Heart left ventricle (tissue), 16 donors: ENCODE data around the gene REPS2. TPM values are rescaled to one million over a fixed set of nuclear protein-coding genes. Genes with fewer than 3 reads are reported as not detected.

ENCODE experiments used
- ATAC-seq, 4 donors: fragments of 200-7000 bp; cut with Tn5 transposase; one replicate each; pipeline ENCODE4 v1.9.1; 2020 to 2022; ENCODE audit warnings: moderate library complexity in 4 of 4, mild to moderate bottlenecking in 3 of 4, moderate number of reproducible peaks in 1 of 4
- DNase-seq, 5 donors: peaks; one replicate each; pipeline ENCODE4 v3.0.0-alpha.2; 2020
- H3K27ac ChIP-seq, 12 donors: fragments of 200-600 bp; sonication (generic) in 4 of 12; one replicate each; pipeline versions ENCODE4 v1.5.0 to v1.8.0; 2016 to 2022; ENCODE audit warnings: mild to moderate bottlenecking in 2 of 12
- H3K27me3 ChIP-seq, 9 donors: fragments of 200-600 bp; sonication (generic) in 2 of 9; one replicate each; pipeline versions ENCODE4 v1.5.1 to v1.8.0; 2016 to 2022; ENCODE audit warnings: mild to moderate bottlenecking in 3 of 9
- H3K36me3 ChIP-seq, 9 donors: fragments of 200-600 bp; sonication (generic) in 2 of 9; one replicate each; pipeline versions ENCODE4 v1.5.0 to v1.8.0; 2018 to 2022; ENCODE audit warnings: mild to moderate bottlenecking in 2 of 9
- H3K4me1 ChIP-seq, 12 donors: fragments of 200-600 bp; sonication (generic) in 4 of 12; one replicate each; pipeline versions ENCODE4 v1.5.0 to v1.8.0; 2016 to 2022; ENCODE audit warnings: mild to moderate bottlenecking in 3 of 12
- H3K4me3 ChIP-seq, 12 donors: fragments of 200-600 bp; sonication (generic) in 4 of 12; one replicate each; pipeline versions ENCODE4 v1.5.0 to v1.8.0; 2017 to 2022; ENCODE audit warnings: mild to moderate bottlenecking in 9 of 12, moderate library complexity in 4 of 12
- H3K9me3 ChIP-seq, 12 donors: fragments of 200-600 bp; sonication (generic) in 4 of 12; one replicate each; pipeline versions ENCODE4 v1.5.0 to v1.8.0; 2016 to 2022; ENCODE audit warnings: mild to moderate bottlenecking in 1 of 12
- POLR2A ChIP-seq, 2 donors: fragments of 450-650 bp; IDR thresholded peaks; one replicate each; pipeline ENCODE4 v1.6.1; 2017; ENCODE audit warnings: antibody characterized with exemption in 2 of 2, mild to moderate bottlenecking in 2 of 2, moderate library complexity in 2 of 2
- WGBS, 4 donors: extraction: QIAGEN DNeasy Blood & Tissue Kit in 2 of 4; methylation state at CpG; one replicate each; pipeline versions ENCODE4 v1.1.5 to v1.1.7; 2013 to 2018; 5-methylcytosine and 5-hydroxymethylcytosine counted together
- intact Hi-C, 10 donors: fragments of 100-400 bp; cut with DNase I; formaldehyde crosslinking; loops; one replicate each; pipeline versions ENCODE4 v1.11.1 to v1.14.2; 2022
- polyA plus RNA-seq, 2 donors: library from polyadenylated mRNA; stranded (reverse); fragments of 200-250 nt; gene quantifications; one replicate each; pipeline ENCODE4 v1.2.3, GENCODE V29; 2013
- total RNA-seq, 9 donors: library from RNA; depleted of rRNA in 2 of 9; stranded (reverse); fragments of >200 nt in 2 of 9; fragmentation: NEBNext Ultra II Directional in 3 of 9; extraction: Animal tissue kit (Norgen Biotek cat#: 25700) in 3 of 9; gene quantifications; one replicate each; pipeline versions ENCODE4 v1.1.0 to v1.2.4, GENCODE V29; 2016 to 2023
- TF ChIP-seq, protein P1 (sequence below), 12 donors: fragments of 200-600 bp; sonication (generic) in 4 of 12; IDR thresholded peaks; one replicate each; pipeline versions ENCODE4 v1.5.0 to v1.8.0; 2018 to 2022; ENCODE audit warnings: antibody characterized with exemption in 12 of 12, mild to moderate bottlenecking in 5 of 12
- donor health status: ischemic (EF 13 %, LVEDD 7.1; RV severe dilation, severe dysfunction).
- donor health status: healthy with polysubstance abuse.
- donor health status: DM: no; HTN: yes; CAD: no.
- donor health status: DM: no; HTN: no; CAD: no.
- donor health status: ischemic (EF 25% LVEDD 6.9; RV normal size, moderate dysfunction).
- donor health status: ischemic (EF 25% LVEDD 5.7; RV mildly dilated, moderate dysfunction).
- donor health status: healthy.
- donor health status: DM: yes; HTN: yes; CAD: no.
- donor health status: ischemic (EF 35%, LVEDD 5.7; RV mildly dilated, moderate dysfunction).
- donor health status: nonischemic (EF 11% LVEDD 7.7; RV severe dilation, severe dysfunction).
- donor health status: DM: yes; HTN: yes; CAD: no.
- donor health status: PGD.
- donor health status: ischemic (EF 29% LVEDD 5.4; RV normal size, mild dysfunction).
- donor health status: nonischemic (EF 23%, LVEDD 6.1; RV moderate dilation, normal function).

Gene REPS2
- total and polyA plus RNA-seq, 11 donors, result 0.89 to 11.9 (median 6.5) TPM

DNA sequence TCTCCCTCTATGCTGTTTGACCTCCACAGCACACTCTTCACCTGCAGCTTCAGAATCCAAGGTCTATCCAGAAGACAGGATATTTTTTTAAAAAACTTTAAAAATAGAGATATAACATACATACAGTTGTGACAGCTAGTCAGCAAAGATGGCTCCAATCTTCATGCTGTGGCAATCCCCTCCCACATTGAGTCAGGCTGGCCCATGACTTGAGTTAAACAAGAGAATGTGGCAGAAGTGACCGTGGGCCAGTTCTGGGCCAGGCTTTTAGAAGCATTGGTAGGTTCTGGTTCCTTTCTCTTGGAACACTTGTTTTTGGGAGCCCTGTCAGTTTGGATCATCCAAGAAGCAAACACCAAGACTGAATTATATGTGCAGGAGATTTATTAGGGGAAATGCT is 36.1 kb upstream of the REPS2 start:
- peaks cover 0 to 36% (median 0%) of the 10 kb centered on the region in 9 donors for H3K27me3 ChIP-seq
- intact Hi-C loops, result no loop called here
- no peaks in the 10 kb centered on the region for H3K9me3 ChIP-seq
- 67 to 91% (median 79%) methylated on average over 1 of the region's 1 CpG for WGBS, 4 donors
- H3K4me1 ChIP-seq, result no peaks in the 10 kb centered on the region
- no peak for DNase-seq
- no peak overlapping the region for H3K27ac ChIP-seq
- TF ChIP-seq POLR2A (IDR thresholded peaks at IDR 0.05), result no peak
- TF ChIP-seq, protein P1, sequence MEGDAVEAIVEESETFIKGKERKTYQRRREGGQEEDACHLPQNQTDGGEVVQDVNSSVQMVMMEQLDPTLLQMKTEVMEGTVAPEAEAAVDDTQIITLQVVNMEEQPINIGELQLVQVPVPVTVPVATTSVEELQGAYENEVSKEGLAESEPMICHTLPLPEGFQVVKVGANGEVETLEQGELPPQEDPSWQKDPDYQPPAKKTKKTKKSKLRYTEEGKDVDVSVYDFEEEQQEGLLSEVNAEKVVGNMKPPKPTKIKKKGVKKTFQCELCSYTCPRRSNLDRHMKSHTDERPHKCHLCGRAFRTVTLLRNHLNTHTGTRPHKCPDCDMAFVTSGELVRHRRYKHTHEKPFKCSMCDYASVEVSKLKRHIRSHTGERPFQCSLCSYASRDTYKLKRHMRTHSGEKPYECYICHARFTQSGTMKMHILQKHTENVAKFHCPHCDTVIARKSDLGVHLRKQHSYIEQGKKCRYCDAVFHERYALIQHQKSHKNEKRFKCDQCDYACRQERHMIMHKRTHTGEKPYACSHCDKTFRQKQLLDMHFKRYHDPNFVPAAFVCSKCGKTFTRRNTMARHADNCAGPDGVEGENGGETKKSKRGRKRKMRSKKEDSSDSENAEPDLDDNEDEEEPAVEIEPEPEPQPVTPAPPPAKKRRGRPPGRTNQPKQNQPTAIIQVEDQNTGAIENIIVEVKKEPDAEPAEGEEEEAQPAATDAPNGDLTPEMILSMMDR (IDR thresholded peaks at IDR 0.05), result no peak
- no peak overlapping the region for H3K4me3 ChIP-seq
- ATAC-seq, result no peak
- H3K36me3 ChIP-seq, result no peaks in the 10 kb centered on the region

DNA sequence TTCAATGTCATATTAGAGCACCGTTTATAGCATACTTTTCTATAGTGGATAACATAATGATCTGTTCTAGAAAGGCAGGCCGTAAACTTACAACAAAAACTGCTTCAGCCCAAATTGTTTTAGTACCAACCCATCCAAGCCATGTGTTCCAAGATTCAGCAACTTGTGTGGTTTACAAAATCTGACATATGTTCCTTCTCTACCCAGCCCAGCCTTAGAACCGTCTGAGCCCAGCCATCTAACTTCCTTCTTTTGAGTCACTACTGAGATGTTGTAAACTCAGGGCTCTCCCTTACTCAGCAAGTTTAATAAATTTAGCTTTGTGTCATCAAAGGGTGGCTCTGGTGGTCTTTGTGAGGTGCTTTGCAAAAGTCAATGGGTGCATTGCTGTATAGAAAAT is 32.4 kb upstream of the REPS2 start:
- no peaks in the 10 kb centered on the region for H3K4me1 ChIP-seq
- no peaks in the 10 kb centered on the region for H3K9me3 ChIP-seq
- ATAC-seq (peak in 1 of 4 donors; percentile 49), DNase-seq (no peak)
- intact Hi-C loops, result no loop called here
- peaks cover 0 to 51% (median 0%) of the 10 kb centered on the region in 9 donors for H3K27me3 ChIP-seq
- H3K27ac ChIP-seq, result peak overlapping the region in 1 of 12 donors; percentile 67
- 80 to 88% (median 83%) methylated on average over 3 of the region's 3 CpGs for WGBS, 4 donors
- TF ChIP-seq, protein P1 (IDR thresholded peaks at IDR 0.05), result no peak
- no peak for TF ChIP-seq POLR2A (IDR thresholded peaks at IDR 0.05)
- no peaks in the 10 kb centered on the region for H3K36me3 ChIP-seq
- no peak overlapping the region for H3K4me3 ChIP-seq

DNA sequence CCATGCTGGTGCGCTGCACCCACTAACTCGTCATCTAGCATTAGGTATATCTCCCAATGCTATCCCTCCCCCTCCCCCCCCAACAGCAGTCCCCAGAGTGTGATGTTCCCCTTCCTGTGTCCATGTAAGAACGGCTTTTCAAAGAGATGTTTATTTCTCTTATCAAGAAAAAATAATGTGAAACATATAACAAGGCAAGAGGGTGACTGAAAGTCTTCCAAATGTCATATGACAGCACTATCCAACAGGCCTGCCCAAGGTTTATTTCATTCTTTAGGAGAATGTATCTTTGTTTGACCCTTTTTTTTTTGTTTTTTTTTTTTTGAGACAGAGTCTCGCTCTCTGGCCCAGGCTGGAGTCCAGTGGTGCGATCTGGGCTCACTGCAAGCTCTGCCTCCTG is 29.9 kb upstream of the REPS2 start:
- 80 to 90% (median 85%) methylated on average over 3 to 5 of the region's 5 CpGs for WGBS, 4 donors

DNA sequence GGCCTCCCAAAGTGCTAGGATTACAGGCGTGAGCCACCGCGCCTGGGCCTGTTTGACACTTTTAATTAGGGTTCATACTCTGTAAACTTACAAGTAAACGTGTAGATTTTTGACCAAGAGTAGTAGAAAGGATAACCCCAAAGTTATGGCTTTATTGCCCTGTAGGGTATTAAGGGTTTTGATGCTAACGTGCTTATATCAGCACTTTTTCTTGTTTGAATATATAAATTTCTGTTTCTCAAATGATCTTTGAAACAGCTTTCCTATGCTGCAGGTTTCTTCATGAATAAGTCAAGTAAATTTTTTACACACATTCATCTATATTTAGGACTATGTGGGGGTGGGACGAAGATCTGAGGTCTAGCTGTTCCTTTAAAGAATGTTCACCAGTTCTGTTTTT is 29.3 kb upstream of the REPS2 start:
- ATAC-seq (no peak), DNase-seq (no peak)
- TF ChIP-seq, protein P1 (IDR thresholded peaks at IDR 0.05), result no peak
- no peak for TF ChIP-seq POLR2A (IDR thresholded peaks at IDR 0.05)
- intact Hi-C loops, result no loop called here
- no peaks in the 10 kb centered on the region for H3K36me3 ChIP-seq
- 78 to 94% (median 90%) methylated on average over 6 of the region's 6 CpGs for WGBS, 4 donors
- H3K27ac ChIP-seq, result no peak overlapping the region
- H3K9me3 ChIP-seq, result no peaks in the 10 kb centered on the region
- H3K4me3 ChIP-seq, result no peak overlapping the region
- peaks cover 0 to 44% (median 0%) of the 10 kb centered on the region in 9 donors for H3K27me3 ChIP-seq
- H3K4me1 ChIP-seq, result no peaks in the 10 kb centered on the region

More for the DNA sequence above, 29.9 kb upstream of the REPS2 start:
- no peak for DNase-seq
- ATAC-seq, result no peak
- no peaks in the 10 kb centered on the region for H3K4me1 ChIP-seq
- H3K27ac ChIP-seq, result no peak overlapping the region
- H3K36me3 ChIP-seq, result no peaks in the 10 kb centered on the region
- TF ChIP-seq POLR2A (IDR thresholded peaks at IDR 0.05), result no peak
- TF ChIP-seq, protein P1 (IDR thresholded peaks at IDR 0.05), result no peak
- intact Hi-C loops, result no loop called here
- H3K9me3 ChIP-seq, result no peaks in the 10 kb centered on the region
- H3K27me3 ChIP-seq, result peaks cover 0 to 50% (median 0%) of the 10 kb centered on the region in 9 donors
- H3K4me3 ChIP-seq, result no peak overlapping the region
